Tracheal epithelial cell (primary cell): ENCODE measurements around the gene MTIF2. TPM values are rescaled to one million over a fixed set of nuclear protein-coding genes. Genes with fewer than 3 reads are reported as not detected.

Experiments
- total RNA-seq: library from RNA; depleted of rRNA; stranded (reverse); fragments of >200 nt; gene quantifications from 2 replicates; pipeline ENCODE4 v1.2.1, GENCODE V29; 2014

Gene MTIF2, protein sequence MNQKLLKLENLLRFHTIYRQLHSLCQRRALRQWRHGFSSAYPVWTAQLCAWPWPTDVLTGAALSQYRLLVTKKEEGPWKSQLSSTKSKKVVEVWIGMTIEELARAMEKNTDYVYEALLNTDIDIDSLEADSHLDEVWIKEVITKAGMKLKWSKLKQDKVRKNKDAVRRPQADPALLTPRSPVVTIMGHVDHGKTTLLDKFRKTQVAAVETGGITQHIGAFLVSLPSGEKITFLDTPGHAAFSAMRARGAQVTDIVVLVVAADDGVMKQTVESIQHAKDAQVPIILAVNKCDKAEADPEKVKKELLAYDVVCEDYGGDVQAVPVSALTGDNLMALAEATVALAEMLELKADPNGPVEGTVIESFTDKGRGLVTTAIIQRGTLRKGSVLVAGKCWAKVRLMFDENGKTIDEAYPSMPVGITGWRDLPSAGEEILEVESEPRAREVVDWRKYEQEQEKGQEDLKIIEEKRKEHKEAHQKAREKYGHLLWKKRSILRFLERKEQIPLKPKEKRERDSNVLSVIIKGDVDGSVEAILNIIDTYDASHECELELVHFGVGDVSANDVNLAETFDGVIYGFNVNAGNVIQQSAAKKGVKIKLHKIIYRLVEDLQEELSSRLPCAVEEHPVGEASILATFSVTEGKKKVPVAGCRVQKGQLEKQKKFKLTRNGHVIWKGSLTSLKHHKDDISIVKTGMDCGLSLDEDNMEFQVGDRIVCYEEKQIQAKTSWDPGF
- total RNA-seq = 43.6 and 78.6 TPM in 2 replicates

DNA sequence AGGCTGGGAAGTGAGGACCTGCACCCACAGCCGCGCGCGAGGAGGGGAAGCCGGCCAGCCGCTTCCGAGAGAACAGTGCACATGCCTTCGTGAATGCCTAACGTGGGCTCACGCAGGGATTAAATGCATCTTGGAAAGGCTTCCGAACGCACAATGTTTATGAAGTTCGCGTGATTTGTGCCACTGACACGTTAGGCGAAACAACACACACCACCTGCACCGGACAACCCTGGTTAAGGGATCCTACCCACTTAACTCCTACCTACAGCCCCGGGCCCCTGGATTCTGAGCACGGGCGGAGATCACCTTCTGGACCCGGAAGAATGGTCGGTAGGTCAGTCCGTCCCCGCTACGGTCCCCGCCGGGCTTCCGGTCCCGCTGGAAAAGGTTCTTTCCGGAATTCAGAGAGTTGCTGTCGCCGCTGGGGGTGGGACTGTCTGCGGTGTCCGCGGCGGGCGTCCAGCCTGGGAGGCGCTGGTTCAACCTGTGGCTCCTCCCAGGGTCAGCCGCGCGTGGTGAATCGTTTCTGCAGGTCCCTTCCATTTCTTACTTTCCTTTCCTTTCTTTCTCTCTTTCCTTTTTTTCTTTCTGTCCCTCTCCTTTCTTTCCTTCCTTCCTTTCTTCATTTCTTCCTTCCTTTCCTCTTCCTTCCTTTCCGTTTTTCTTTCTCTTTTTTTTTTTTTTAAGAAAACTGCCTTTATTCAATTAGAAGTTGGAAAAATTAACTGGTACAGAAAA lies at the start of gene MTIF2:
TSS of gene MTIF2 (minus strand) at position 325 of the 738 bp plus-strand sequence. CDS start 5,373 bp downstream, outside the sequence.

DNA sequence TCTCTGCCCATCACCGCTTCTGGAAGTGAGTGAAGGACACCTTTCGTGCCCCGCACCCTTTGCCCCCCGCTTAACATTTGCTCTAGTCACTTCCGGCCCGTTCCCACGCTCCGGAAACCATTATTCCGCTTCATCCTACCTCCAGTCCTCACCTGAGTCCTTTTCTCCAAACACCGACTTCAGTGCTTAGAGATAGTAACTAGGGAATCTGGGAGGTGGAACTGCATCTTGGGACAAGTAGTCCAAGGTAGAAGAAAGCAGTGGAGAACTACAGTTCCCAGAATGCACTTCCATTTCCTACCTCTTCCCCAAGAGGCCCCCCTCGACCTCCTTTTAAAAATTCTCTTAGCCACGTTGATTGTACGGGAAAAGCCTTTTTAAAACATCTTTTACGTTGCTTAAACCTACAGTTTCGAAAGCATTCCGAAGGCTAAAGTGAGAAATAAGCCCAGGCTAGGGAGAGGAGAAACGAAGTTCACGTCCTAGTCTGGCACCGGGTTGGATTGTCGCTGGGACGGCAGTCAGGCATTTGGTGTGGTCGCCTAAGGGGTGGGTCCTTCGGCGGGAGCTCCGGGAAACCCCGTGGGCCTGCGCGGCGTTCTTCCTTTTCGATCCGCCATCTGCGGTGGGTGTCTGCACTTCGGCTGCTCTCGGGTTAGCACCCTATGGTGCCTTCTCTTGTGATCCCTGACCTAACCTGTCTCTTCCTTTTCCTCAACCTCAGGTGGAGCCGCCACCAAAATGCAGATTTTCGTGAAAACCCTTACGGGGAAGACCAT lies 36.8 kb downstream of the MTIF2 start, which contains the start of the genes CLHC1 and RPS27A:
TSS of gene CLHC1 (minus strand) at position 210 of the 779 bp plus-strand sequence. CDS start 9,882 bp downstream, outside the sequence.
TSS of gene RPS27A (plus strand) at position 605 of the 779 bp plus-strand sequence. CDS start at position 742, 137 bp downstream.

Other genes with a start within 250 kb of the MTIF2 start
- gene RTN4, start 218.8 kb downstream of the MTIF2 start, total RNA-seq = 107 and 122 TPM in 2 replicates
- gene CLHC1, start 36.9 kb downstream of the MTIF2 start, total RNA-seq = 2.9 and 6.0 TPM in 2 replicates
- gene RPS27A, start 36.5 kb downstream of the MTIF2 start, total RNA-seq = 1,145 and 1,450 TPM in 2 replicates
- 10.1 and 17.9 TPM in 2 replicates for gene CCDC88A, start 150.6 kb upstream of the MTIF2 start, total RNA-seq